HG03521 (cell line): ENCODE measurements around the gene THOC5.
"Not testable (repeated sequence)": the region's sequence is repeated elsewhere in the genome, so short reads cannot be mapped to it uniquely, and the experiment has no call there.

ENCODE experiments used
- ATAC-seq: cut with Tn5 transposase; IDR thresholded peaks from one replicate; pipeline ENCODE4 v1.9.1; 2021; ENCODE audit warnings: mild to moderate bottlenecking, moderate library complexity; ENCODE audit not compliant: unreplicated experiment

The THOC5 gene

DNA sequence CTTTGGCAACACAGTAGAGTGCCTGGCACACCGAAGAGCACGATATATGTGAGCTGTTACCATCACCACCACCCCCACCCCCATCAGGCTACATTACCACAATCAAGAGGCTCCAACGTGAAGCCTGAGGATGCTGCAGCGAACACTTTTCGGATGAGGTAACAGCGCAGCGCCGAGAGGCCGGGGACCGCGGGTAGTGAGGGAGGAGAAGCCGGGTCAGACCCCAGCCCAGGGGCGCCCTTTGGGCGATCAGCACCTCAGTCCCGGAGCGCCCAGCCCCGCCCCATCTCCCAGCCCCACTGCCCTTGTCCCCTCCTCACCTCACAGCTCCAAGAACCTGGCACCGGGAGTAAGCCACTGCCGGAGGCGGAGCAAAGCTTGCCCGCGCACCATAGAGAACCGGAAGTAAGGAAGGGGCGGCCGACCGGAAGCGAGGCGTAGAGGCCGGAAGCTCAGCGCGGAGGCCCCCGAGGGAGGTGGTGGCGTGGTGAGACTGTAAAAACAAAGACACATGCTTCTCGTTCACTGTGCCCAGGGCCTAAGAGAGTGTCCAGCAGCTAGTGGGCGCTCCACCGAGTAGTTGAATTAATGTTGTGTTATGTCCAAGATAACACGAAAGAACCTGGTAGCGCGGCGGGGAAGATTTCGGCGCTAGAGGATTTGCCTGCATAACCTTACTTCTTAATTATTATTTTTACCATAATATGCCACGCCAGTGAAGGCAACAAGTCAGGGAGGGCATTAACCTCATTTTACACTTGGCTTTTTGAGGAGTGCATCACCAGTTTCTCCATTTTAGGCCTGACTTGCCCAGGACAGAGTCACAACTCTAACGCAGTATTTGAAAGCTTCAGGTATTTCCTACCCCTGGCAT lies at the start of gene THOC5:
Gene THOC5, minus strand, starts transcription at position 407 of the 874 bp plus-strand sequence. CDS start 4,610 bp downstream, outside the sequence.
- ATAC-seq: peak; percentile 94

DNA sequence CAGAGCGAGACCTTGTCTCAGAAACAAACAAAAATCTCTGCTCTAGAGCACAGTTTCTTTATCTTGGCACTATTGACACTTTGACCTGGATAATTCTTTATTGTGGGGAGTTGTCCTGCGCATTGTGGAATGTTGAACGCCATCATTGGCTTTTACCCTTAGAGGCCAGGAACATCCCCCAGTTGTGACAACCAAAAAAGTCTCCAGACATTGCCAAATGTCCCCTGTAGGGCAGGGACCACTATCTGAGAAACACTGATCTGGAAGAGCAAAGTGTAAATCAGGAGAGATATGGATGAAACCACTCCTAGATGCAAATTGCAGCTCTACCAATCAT lies 45.1 kb upstream of the THOC5 start:
- no peak for ATAC-seq

DNA sequence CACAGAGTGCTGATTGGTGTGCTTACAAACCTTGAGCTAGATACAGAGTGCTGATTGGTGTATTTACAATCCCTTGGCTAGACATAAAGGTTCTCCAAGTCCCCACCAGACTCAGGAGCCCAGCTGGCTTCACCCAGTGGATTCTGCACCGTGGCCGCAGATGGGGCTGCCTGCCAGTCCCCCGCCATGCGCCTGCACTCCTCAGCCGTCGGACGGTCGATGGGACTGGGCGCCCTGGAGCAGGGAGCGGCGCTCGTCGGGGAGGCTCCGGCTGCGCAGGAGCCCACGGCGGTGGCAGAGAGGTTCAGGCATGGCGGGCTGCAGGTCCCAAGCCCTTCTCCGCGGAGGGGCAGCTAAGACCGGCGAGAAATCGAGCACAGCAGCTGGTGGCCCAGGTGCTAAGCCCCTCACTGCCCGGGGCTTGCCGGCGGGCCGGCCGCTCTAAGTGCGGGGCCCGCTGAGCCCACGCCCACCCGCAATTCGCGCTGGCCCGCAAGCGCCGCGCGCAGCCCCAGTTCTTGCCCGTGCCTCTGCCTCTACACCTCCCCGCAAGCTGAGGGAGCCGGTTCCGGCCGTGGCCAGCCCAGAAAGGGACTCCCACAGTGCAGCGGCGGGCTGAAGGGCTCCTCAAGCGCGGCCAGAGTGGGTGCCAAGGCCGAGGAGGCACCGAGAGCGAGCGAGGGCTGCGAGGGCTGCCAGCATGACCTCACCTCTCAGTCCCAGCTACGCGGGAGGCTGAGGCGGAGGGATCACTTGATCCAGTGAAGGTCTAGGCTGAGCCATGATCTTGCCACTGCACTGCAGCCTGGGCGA lies 44.5 kb upstream of the THOC5 start:
- ATAC-seq: not testable (repeated sequence)

DNA sequence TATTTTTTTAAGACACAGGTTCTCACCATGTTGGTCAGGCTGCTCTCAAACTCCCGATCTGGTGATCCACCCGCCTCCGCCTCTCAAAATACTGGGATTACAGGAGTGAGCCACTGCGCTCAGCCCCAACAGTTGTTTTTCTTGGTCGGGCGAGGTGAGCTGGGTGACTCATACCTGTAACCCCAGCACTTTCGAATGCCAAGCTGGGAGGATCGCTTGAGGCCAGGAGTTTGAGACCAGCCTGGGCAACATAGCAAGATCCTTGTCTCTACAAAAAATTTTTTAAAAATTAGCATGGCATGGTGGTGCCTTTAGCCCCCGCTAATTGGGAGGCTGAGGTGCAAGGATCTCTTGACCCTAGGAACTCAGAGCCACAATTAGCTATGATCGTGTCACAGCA lies 42.9 kb upstream of the THOC5 start:
- ATAC-seq: no peak

DNA sequence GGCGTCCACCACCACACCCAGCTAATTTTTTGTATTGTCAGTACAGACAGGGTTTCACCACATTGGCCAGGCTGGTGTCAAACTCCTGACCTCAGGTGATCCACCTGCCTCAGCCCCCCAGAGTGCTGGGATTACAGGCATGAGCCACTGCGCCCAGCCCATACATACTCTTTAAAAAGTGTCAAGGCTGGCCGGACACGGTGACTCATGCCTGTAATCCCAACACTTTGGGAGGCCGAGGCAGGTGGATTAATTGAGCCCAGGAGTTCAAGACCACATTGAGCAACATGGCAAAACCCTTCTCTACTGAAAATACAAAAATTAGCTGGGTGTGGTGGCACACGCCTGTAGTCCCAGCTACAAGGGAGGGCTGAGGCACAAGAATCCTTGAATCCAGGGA lies 40.9 kb upstream of the THOC5 start:
- not testable (repeated sequence) for ATAC-seq

DNA sequence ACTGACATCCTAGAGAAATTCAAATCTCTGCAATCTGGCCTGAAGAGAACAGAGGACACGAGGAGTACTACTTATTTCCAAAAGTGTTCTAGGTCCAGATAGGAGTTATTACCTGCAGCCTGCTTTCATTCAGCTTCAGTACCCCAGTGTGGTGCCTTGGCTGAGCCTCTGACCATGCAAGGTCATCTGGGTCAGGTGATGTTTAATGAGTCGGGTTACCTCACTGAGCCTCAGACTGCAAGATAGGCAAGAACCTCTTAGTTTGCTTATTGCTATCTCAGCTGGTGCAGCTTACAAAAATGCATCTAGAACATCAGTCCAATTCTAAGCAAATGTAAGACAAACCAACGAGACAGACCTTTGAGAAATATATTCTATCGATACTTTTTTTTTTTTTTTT lies 40.4 kb upstream of the THOC5 start:
- ATAC-seq: no peak

DNA sequence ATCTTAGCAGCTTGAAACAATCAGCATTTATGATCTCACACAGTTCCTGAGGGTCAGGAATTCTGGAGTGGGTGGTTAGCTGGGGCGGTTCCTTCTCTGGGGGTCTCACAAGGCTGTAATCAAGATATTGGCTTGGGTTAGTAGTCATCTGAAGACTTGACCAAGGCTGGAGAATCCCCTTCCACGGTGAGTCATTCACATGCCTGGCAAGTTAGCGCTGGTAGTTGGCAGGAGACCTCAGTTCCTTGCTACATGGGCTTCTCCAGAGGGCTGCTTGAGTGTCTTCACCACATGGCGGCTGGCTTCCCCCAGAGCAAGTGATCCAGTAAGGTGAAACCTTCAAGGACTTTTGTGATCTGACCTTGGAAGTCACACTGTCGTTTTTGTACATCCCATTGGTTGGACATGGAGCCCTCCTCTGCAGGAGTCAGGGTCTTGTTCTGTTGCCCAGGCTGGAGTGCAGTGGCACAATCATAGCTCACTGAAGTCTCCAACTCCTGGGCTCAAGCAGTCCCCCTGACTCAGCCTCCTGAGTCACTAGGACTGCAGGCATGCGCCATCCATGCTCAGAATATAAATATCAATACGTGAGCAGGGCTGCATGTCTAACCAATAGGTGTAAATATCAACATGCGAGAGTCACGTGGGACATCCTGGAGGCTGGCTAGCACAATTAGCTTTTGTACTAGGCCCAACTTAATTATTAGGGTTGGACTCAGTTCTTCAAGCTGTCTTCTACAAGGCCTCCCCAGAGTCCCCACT lies 34.6 kb upstream of the THOC5 start:
- no peak for ATAC-seq

DNA sequence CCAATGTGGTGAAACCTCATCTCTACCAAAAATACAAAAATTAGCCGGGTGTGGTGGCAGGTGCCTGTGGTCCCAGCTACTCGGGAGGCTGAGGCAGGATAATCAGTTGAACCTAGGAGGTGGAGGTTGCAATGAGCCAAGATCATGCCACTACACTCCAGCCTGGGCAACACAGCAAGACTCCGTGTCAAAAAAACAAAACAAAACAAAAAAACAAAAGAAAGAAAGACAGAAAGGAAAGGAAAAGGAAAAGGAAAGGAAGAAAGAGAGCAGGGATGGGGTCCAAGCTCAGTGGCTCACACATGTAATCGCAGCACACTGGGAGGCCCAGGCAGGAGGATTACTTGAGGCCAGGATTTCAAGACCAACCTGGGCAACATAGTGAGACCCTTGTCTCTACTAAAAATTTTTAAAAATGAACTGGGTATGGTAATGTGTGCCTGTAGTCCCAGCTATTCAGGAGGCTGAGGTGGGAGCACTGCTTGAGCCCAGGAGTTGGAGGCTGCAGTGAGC lies 32.7 kb upstream of the THOC5 start:
- ATAC-seq: not testable (repeated sequence)

DNA sequence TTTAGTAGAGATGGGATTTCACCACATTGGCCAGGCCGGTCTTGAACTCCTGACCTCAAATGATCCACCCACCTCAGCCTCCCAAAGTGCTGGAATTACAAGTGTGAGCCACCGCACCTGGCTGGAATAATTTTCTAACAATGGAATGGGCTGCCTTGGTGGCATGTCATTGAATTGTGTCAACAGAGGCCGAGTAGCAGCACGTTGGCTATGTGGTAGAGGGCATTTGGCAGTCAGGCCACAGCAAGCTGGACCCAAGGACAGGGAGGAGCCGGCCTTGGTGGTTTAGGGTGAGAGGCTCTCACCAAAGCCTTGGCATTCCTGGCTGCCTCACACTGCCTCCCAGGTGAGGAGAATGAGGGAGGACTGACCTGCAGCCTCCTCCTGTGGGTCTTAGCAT lies 31.4 kb upstream of the THOC5 start:
- no peak for ATAC-seq

DNA sequence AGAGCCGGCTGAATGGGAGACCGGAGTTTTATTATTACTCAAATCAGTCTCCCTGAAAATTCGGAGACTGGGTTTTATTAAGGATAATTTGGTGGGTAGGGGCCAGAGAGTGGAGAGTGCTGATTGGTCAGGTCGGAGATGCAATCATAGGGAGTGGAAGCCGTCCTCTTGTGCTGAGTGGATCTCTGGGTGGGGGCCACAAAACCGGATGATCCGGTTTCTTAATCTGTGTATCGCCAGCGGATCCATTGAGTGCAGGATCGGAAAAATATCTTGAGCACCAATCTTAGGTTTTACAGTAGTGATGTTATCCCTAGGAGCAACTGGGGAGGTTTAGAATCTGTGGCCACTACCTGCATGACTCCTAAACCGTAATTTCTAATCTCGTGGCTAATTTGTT lies 28.2 kb upstream of the THOC5 start:
- ATAC-seq: no peak

DNA sequence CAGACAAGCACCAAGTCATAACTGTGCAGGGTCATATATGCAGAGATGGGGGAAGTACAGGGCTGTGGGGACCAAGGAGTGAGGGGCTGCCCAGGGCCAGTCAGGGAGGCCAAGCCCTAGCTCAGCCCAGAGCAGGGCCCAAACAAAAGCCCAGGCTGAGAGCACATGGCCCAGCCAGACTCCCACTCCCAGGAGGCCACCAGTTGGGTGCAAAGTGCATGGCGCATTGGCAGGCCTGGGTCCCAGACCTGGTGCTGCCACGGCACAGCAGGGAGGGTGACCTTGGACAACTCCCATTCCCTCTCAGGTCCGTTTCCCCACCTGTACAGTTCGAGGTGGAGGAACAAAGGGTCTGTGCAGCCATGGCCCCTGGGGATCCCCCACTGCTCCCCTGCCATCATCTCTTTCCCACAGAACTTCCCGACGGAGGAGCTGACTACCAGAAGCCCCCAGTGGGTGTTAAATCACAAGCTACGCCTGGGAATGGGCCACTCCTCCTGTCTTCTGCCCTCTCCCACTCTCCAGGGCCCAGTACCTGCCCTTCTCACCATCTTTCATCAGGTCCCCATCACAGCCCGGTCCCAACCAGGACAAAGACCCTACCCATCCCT lies 26.7 kb upstream of the THOC5 start:
- peak; percentile 21 for ATAC-seq

DNA sequence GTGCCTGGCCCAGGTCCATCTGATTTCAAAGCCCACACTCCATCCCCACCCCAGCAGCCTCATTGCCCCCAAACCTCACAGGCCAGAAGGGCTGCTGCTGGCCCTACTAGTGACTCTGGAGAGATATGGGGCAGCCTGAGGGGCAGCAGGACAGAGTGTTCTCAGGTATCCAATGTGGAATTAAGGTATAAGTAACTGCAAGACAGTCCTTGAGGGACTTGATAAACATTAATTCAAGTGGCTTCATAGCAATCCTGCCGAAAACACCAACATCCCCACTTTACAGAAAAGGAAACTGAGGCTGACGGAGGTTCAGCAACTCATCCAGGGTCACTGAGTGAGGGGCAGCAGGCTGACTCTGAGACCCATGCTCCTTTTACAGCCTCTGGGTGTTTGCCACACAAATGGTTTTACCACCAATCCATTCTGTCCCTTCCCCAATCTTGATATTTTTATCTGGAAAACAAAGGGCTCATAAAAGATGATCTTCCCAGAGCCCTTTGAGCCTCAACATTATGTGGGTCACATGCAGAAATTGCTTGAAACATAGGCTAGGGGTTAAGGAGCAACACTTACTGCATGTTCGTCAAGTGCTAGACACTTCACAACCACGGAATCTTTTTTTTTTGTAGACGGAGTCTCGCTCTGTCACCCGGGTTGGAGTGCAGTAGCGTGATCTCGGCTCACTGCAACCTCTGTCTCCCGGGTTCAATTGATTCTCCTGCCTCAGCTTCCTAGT lies 25.1 kb upstream of the THOC5 start:
- no peak for ATAC-seq

DNA sequence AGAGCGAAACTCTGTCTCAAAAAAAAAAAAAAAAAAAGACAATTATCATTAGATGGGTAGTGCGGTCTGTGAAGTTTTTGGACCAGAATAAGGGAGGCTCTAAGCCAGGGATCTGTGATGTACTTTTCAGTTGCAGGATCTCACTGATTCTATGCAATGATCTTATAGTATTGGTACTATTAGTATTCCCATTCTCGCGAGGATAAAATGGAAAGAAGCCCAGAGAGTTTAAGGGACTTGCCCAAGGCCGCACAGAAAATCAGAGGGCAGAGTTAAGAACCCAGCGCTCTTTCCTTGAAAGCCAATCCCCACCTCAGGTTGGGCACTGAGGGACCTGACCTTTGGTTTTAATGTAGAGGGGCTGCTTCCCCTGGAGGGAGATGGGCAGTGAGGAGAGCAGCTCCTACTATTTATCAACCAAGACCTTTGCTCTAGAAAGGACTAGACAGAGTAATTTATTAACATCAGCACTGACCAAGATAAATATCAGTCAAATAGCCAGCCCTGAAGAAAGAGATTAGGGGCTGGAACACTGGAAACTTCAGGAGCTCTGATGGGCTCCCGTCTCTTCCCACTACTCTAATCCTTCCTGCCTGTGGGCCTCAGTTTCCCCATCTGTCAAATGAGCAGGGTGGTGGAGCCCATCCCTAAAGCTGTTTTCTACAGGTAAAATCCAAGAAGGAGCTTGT lies 21.3 kb upstream of the THOC5 start:
- ATAC-seq: no peak

DNA sequence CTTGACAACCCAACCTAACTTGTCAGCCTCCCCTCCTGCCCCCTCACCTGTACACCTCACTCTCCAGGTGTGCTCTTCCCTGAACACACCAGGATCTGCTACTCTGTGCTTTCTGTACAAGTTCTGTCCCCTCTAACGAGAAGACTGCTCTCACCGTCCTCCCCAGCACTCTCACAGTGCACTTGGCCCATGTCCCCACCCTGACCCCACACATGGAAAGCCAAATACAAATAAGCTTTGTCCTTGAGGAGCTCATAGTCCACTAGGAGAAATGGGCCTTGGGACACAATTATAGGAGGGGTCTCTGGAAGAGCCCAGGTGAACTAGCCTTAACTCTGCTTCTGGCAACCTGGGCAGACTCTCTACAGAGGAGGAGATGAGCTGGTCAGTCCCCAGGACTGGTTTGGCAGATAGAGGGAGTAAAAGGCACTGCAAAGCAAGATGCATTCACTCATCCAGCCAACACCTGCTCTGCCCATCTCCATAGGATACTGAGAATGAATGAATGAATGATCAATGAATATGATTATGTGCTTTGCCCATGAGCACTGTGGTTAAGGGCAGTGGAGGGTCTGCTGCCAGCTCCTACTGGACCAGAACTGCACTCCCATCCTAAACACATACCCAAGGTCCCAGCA lies 17.5 kb upstream of the THOC5 start:
- ATAC-seq: no peak

DNA sequence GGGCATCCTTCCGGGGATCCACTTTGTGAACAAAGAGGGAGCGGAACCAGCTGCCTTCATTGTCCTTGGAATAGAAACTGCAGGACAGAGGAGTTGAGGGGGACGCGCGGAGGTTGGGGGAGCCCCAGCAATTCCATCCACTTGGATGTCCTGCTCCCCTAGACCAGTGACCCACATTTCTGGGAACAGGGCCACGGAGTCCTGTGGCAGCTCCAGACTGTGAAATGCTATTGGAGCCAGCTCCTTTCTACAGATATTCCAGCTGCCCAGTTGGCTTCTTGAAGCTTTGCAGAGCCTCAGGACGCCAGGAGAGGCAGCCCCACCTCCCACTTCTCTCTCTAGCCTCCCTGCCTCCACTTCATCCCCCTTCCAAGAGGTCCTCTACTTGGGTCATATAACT lies 16.9 kb upstream of the THOC5 start:
- no peak for ATAC-seq

DNA sequence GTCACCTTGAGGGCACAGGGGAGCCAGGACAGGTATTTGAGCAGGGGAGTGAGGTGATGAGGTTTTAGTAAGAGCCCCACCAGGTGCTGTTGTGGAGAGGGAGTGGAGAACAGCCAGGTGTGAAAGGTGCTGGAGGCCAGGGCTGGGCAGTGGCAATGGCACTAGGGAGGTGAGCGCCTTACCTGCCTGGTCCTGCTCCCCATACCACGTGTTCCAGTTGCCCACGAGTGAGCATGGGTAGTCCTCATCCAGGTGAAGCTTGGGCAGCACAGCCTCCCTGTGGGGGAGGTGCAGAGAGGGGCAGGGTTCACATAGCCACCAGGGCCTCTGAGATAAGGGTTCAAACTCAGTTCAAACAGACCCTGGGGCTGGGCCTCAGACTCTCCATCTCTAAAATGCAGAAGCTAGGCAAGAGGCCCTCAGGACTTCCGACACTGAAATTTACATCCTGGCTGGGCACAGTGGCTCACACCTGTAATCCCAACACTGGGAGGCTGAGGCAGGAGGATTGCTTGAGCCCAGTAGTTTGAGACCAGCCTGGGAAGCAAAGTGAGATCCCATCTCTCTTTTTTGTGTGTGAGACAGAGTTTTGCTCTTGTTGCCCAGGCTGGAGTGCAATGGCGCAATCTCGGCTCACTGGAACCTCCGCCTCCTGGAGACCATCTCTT lies 15.6 kb upstream of the THOC5 start:
- ATAC-seq: no peak

DNA sequence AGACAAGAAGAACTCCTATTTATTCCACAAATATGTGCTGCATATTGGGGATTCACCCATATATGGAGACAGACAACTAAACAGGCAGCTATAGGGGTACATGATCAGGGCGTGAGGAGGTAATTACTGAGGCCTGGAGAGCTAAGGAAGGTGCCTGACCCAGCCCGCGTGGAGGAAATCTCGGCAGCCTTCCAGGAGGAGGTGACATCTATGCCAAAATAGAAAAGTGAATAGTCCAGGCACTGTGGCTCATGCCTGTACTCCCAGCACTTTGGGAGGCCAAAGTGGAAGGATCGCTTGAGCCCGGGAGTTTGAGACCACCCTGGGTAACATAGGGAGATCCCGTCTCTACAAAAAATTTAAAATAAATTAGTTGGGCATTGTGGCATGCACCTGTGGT lies 13.8 kb upstream of the THOC5 start:
- ATAC-seq: no peak

DNA sequence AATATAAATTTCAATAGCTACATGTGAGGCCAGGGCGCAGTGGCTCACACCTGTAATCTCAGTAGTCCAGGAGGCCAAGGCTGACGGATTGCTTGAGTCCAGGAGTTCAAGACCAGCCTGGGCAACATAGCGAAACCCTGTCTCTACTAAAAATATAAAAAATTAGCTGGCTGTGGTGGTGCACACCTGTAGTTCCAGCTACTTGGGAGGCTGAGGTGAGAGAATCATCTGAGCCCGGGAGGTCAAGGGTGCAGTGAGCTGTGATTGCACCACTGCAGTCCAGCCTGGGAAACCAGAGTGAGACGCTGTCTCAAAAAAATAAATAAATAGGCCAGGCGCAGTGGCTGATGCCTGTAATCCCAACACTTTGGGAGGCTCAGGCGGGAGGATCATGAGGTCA lies 13.0 kb upstream of the THOC5 start:
- not testable (repeated sequence) for ATAC-seq
